Kidney (tissue), 14 donors: ENCODE results near the gene PNPLA7. TPM values are rescaled to one million over a fixed set of nuclear protein-coding genes. Genes with fewer than 3 reads are reported as not detected.

ENCODE experiments used
- DNase-seq, 5 donors: peaks; one replicate each; pipeline ENCODE4 v3.0.0-alpha.2; 2013 to 2020
- FAIRE-seq: peaks from 2 replicates; lab custom pipeline; 2012; peaks lifted over from hg19 to GRCh38; lab: Jason Lieb, UNC
- H3K27ac ChIP-seq, 2 donors: one replicate each; pipeline ENCODE4 v1.7.0; 2013; ENCODE audit warnings: low read depth in 2 of 2, low read length in 2 of 2, inconsistent platforms in 1 of 2
- H3K27me3 ChIP-seq: one replicate; pipeline ENCODE4 v1.7.1; 2013; ENCODE audit warnings: low read length, inconsistent platforms; ENCODE audit not compliant: control insufficient read depth, insufficient read depth
- H3K36me3 ChIP-seq, 3 donors: one replicate each; pipeline versions ENCODE4 v1.7.0 to v1.7.1; 2013; ENCODE audit warnings: low read length in 3 of 3, control low read depth in 1 of 3, inconsistent platforms in 1 of 3; ENCODE audit not compliant: insufficient read depth in 3 of 3, control insufficient read depth in 2 of 3
- H3K4me1 ChIP-seq, 3 donors: one replicate each; pipeline versions ENCODE4 v1.7.0 to v1.7.1; 2013; ENCODE audit warnings: low read length in 3 of 3, inconsistent platforms in 1 of 3, low read depth in 1 of 3; ENCODE audit not compliant: control insufficient read depth in 2 of 3, insufficient read depth in 2 of 3
- H3K4me3 ChIP-seq, 3 donors: one replicate each; pipeline versions ENCODE4 v1.7.0 to v1.8.1; 2013; ENCODE audit warnings: low read length in 3 of 3, control low read depth in 1 of 3, inconsistent platforms in 1 of 3
- H3K9ac ChIP-seq, 3 donors: one replicate each; pipeline versions ENCODE4 v1.7.0 to v1.7.1; 2013; ENCODE audit warnings: low read length in 3 of 3, control low read depth in 1 of 3, inconsistent platforms in 1 of 3
- H3K9me3 ChIP-seq, 3 donors: one replicate each; pipeline versions ENCODE4 v1.7.0 to v1.7.1; 2013; ENCODE audit warnings: low read length in 3 of 3, control low read depth in 1 of 3, inconsistent platforms in 1 of 3; ENCODE audit not compliant: control insufficient read depth in 2 of 3, insufficient read depth in 1 of 3
- CTCF ChIP-seq: IDR thresholded peaks from 3 replicates; pipeline ENCODE4 v1.5.1; 2012; ENCODE audit warnings: mild to moderate bottlenecking, moderate library complexity, borderline replicate concordance; ENCODE audit not compliant: insufficient read depth; ENCODE audit errors: extremely low read depth
- intact Hi-C: fragments of 100-400 bp; cut with DNase I; formaldehyde crosslinking; loops from one replicate; pipeline ENCODE4 v1.11.1; 2022
- polyA plus RNA-seq: library from polyadenylated mRNA; stranded (reverse); fragments of 350-450 nt; fragmentation: Illumina TruSeq; extraction: RNeasy Lipid Tissue Mini Kit (QIAGEN cat#74804); gene quantifications from one replicate; pipeline ENCODE4 v1.2.3, GENCODE V29; 2014; ENCODE audit warnings: low read depth, low replicate concordance; ENCODE audit not compliant: insufficient read depth
- total RNA-seq: library from RNA; stranded (reverse); fragmentation: NEBNext Ultra II Directional; extraction: Animal tissue kit (Norgen Biotek cat#: 25700); gene quantifications from one replicate; pipeline ENCODE4 v1.2.1, GENCODE V29; 2021
- donor health status: control.
- donor health status: control.
- donor health status: control.
- donor health status: control.
- donor health status: control.
- donor health status: DM: yes; HTN: yes; CAD: no.
- donor health status: Normal renal cell carcinoma (clear cell type).

The PNPLA7 gene
- total and polyA plus RNA-seq, 2 donors from 2014 or later: 2.1 to 9.6 TPM

DNA sequence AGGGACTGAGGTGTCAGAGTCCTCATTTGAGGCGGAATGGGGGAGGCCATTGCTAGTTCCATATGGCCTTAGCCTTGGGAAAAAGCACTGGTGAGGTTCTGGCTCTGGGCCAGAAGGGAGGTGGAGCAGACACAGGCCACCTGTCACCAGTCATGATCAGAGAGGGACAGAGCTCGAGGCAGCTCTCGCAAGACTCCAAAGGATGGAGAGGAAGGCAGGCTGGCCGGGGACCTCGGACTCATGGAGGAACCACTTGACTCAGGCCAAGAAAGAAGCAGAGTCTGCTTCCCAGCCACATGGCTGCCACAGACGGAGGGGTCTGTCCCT lies 61.9 kb downstream of the PNPLA7 start:
- no peaks in the 10 kb centered on the region for H3K36me3 ChIP-seq
- no peak overlapping the region for H3K9ac ChIP-seq
- DNase-seq (peak in 2 of 5 donors; percentile 38 to 41), FAIRE-seq (no peak)
- no peaks in the 10 kb centered on the region for H3K9me3 ChIP-seq
- intact Hi-C loops: no loop called here
- no peak for TF ChIP-seq CTCF
- no peak overlapping the region for H3K4me3 ChIP-seq
- no peak overlapping the region for H3K27ac ChIP-seq
- no peaks in the 10 kb centered on the region for H3K4me1 ChIP-seq
- no peaks in the 10 kb centered on the region for H3K27me3 ChIP-seq

DNA sequence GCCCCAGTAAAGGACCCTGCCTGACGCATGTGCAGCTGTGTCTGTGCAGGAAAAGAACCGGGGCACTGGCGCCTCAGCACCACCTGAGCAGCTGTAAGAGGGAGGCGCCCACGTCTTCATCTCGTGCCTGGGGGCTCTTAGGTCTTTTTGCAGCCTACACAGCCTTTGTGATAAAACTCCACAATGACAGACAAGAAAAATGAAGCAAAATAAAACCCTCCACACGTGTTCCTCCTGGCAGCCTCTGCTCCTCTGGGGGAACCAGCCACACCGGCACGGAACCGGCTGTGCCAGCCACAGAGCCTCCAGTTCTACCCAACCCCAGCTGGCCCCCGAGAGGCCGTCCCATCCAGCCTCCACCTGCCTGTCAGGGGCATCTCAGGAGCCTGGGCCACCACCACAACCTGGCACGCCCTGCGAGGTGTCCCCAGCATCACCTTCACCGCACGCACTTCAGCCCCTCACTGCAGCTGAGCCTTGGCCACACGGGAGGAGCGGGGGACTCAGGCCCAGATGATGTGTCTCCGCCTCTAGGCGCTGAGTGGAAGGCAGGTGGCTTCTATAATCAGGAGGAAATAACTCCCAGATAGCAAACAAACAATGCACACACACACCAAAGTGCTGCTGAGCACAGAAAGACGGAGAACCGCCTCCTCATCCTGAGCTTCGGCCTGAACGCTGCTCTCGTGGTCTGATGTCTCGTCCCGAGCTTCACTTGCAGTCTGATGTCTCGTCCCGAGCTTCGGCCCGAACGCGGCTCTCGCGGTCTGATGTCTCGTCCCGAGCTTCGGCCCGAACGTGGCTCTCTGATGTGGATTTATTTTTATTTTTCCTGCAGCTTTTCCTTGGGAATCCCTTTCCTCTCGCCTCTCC lies 62.5 kb downstream of the PNPLA7 start:
- H3K36me3 ChIP-seq: no peaks in the 10 kb centered on the region
- FAIRE-seq: no peak
- no peak overlapping the region for H3K4me3 ChIP-seq
- H3K9me3 ChIP-seq: no peaks in the 10 kb centered on the region
- H3K27ac ChIP-seq: no peak overlapping the region
- intact Hi-C loops: no loop called here
- H3K4me1 ChIP-seq: no peaks in the 10 kb centered on the region
- DNase-seq: peak in 2 of 5 donors; percentile 28 to 66
- H3K9ac ChIP-seq: no peak overlapping the region
- H3K27me3 ChIP-seq: no peaks in the 10 kb centered on the region
- TF ChIP-seq CTCF: no peak

GRCh38 chr9:137486545-137487453 lies 63.4 kb downstream of the PNPLA7 start:
- no peaks in the 10 kb centered on the region for H3K36me3 ChIP-seq
- H3K4me1 ChIP-seq: no peaks in the 10 kb centered on the region
- DNase-seq: peak in 1 of 5 donors; percentile 66
- no peaks in the 10 kb centered on the region for H3K27me3 ChIP-seq
- no peak overlapping the region for H3K27ac ChIP-seq
- no peak for TF ChIP-seq CTCF
- H3K4me3 ChIP-seq: no peak overlapping the region
- FAIRE-seq: no peak
- no peak overlapping the region for H3K9ac ChIP-seq
- H3K9me3 ChIP-seq: no peaks in the 10 kb centered on the region
- intact Hi-C loops: no loop called here
